Retinal pigment epithelial cell (primary cell): ENCODE data around the gene HERC2.
"Not testable (repeated sequence)": the region's sequence is repeated elsewhere in the genome, so short reads cannot be mapped to it uniquely, and the experiment has no call there.

Experiments
- DNase-seq: peaks from one replicate; pipeline ENCODE4 v3.0.0-alpha.2; 2010; ENCODE audit warnings: low read depth
- H3K4me3 ChIP-seq: 2 replicates; pipeline ENCODE4 v1.5.1; 2011; ENCODE audit warnings: mild to moderate bottlenecking, low read length, control low read depth, moderate library complexity
- CTCF ChIP-seq: conservative IDR thresholded peaks from 2 replicates; pipeline ENCODE4 v1.5.1; 2011; ENCODE audit warnings: low read depth, low read length, control low read depth, inconsistent platforms

The HERC2 gene

GRCh38 chr15:28243399-28243798 lies 78.6 kb downstream of the HERC2 start:
- DNase-seq, result no peak
- TF ChIP-seq CTCF, result no peak
- no peak overlapping the region for H3K4me3 ChIP-seq

- not testable (repeated sequence) for H3K4me3 ChIP-seq, DNase-seq
These were observed 83.7 kb downstream of the HERC2 start for GRCh38 chr15:28238296-28238695.

- DNase-seq, H3K4me3 ChIP-seq: not testable (repeated sequence)
These were observed 90.2 kb downstream of the HERC2 start for GRCh38 chr15:28231743-28232142.

GRCh38 chr15:28231336-28231735 lies 90.6 kb downstream of the HERC2 start:
- DNase-seq, H3K4me3 ChIP-seq: not testable (repeated sequence)

- not testable (repeated sequence) for DNase-seq, H3K4me3 ChIP-seq
These were observed 92.9 kb downstream of the HERC2 start for GRCh38 chr15:28228990-28229640.

GRCh38 chr15:28228096-28228495 lies 93.9 kb downstream of the HERC2 start:
- DNase-seq, result no peak
- no peak overlapping the region for H3K4me3 ChIP-seq
- TF ChIP-seq CTCF, result no peak

- peak; percentile 3 for DNase-seq
- peak; percentile 46 for TF ChIP-seq CTCF
These were observed 94.7 kb downstream of the HERC2 start for GRCh38 chr15:28227303-28227702.

GRCh38 chr15:28222612-28223011 lies 99.4 kb downstream of the HERC2 start:
- DNase-seq, result peak; percentile 5
- H3K4me3 ChIP-seq, result not testable (repeated sequence)

More at GRCh38 chr15:28227303-28227702, 94.7 kb downstream of the HERC2 start:
- H3K4me3 ChIP-seq, result not testable (repeated sequence)

- DNase-seq, H3K4me3 ChIP-seq: not testable (repeated sequence)
These were observed 100.3 kb downstream of the HERC2 start for GRCh38 chr15:28221696-28222095.

- TF ChIP-seq CTCF, result no peak
These were observed 102.9 kb downstream of the HERC2 start for GRCh38 chr15:28219116-28219515.

GRCh38 chr15:28216946-28217546 lies 104.9 kb downstream of the HERC2 start:
- not testable (repeated sequence) for H3K4me3 ChIP-seq, DNase-seq

More at GRCh38 chr15:28219116-28219515, 102.9 kb downstream of the HERC2 start:
- H3K4me3 ChIP-seq, result no peak overlapping the region
- no peak for DNase-seq

- H3K4me3 ChIP-seq, DNase-seq: not testable (repeated sequence)
These were observed 106.5 kb downstream of the HERC2 start for GRCh38 chr15:28215521-28215920.

- not testable (repeated sequence) for DNase-seq, H3K4me3 ChIP-seq
These were observed 107.8 kb downstream of the HERC2 start for GRCh38 chr15:28214006-28214790.

GRCh38 chr15:28213393-28213792 lies 108.6 kb downstream of the HERC2 start:
- DNase-seq, result not testable (repeated sequence)

More at GRCh38 chr15:28213393-28213792, 108.6 kb downstream of the HERC2 start:
- not testable (repeated sequence) for H3K4me3 ChIP-seq
